ENCODE measurements around the gene PAM. TPM values are rescaled to one million over a fixed set of nuclear protein-coding genes. Genes with fewer than 3 reads are reported as not detected.
"Not testable (repeated sequence)": the region's sequence is repeated elsewhere in the genome, so short reads cannot be mapped to it uniquely, and the experiment has no call there.

Gene PAM
- total RNA-seq, 2 experiments from 2014 or later: 15.0 to 15.9 TPM

DNA sequence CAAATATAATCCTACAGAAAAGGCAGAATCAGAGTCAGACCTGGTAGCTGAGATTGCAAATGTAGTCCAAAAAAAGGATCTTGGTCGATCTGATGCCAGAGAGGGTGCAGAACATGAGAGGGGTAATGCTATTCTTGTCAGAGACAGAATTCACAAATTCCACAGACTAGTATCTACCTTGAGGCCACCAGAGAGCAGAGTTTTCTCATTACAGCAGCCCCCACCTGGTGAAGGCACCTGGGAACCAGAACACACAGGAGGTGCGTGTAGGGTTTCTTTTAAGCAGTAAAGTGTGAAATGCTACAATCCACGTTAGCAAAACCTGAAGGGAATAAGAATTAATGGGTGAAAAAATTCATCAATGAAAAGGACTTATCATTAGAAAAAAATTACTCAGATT is 219.1 kb downstream of the PAM start:
- ChIA-PET CTCF (no interaction called here), POLR2A (interaction anchor here (0.6 kb wide), 1 partner anchor 368 kb away, joined by 3 read pairs; no protein-coding TSS in a partner anchor)
- no peaks in the 10 kb centered on the region for H3K9me3 Mint-ChIP-seq
- H3K4me1 Mint-ChIP-seq: peaks cover 4% of the 10 kb centered on the region
- H3K4me3 Mint-ChIP-seq: no peak overlapping the region
- DNase-seq: no peak
- H3K27ac Mint-ChIP-seq: no peak overlapping the region
- H3K36me3 Mint-ChIP-seq (ENCODE audit: low read depth): peaks cover 3% of the 10 kb centered on the region
- H3K27me3 Mint-ChIP-seq: no peaks in the 10 kb centered on the region

GRCh38 chr5:102975045-102975444 is 219.9 kb downstream of the PAM start:
- CTCF ChIA-PET: no interaction called here

DNA sequence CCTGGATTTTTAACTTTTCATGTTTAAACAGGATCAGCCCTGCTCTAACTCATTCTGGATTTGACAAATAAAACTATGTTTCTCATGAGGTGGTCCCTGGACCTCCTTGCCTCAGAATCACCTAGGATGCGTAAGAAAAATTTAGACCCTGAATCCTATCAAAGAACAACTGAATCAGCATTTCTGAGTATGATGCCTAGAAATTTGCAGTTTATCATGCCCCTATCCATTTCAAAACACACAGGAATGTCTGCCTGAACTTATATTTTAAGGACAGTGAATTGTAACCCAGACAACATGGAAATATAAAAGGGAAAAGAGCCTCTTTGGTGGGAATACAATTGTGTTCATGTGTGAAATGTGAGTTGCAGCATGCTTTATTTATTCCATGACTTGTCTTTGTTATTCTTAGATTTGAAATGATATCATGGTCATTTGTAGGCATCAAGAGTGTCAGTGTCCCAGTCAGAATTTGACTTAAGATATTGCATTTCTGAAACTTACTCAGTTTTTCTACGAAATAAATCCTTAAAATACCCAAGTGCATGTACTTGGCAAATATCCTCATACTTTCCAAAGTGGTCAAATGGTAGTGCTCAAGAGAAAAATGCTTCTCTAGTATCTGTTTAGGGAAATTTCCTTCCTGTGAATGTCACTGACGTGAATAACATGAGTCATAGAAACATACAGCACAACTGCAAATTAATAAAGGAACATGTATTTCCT is 220.5 kb downstream of the PAM start:
- POLR2A ChIA-PET: no interaction called here
- CTCF ChIA-PET: no interaction called here
- Mint-ChIP-seq H3K27ac (no peak overlapping the region), H3K4me3 (no peak overlapping the region), H3K4me1 (peaks cover 4% of the 10 kb centered on the region), H3K9me3 (no peaks in the 10 kb centered on the region), H3K36me3 (ENCODE audit: low read depth) (peaks cover 3% of the 10 kb centered on the region), H3K27me3 (no peaks in the 10 kb centered on the region)
- DNase-seq: no peak

More at GRCh38 chr5:102975045-102975444, 219.9 kb downstream of the PAM start:
- H3K9me3 Mint-ChIP-seq: no peaks in the 10 kb centered on the region
- POLR2A ChIA-PET: no interaction called here
- H3K4me1 Mint-ChIP-seq: peaks cover 4% of the 10 kb centered on the region
- no peak for DNase-seq
- H3K4me3 Mint-ChIP-seq: no peak overlapping the region
- H3K27ac Mint-ChIP-seq: no peak overlapping the region
- peaks cover 3% of the 10 kb centered on the region for H3K36me3 Mint-ChIP-seq (ENCODE audit: low read depth)
- H3K27me3 Mint-ChIP-seq: no peaks in the 10 kb centered on the region

- Mint-ChIP-seq H3K36me3 (ENCODE audit: low read depth) (peaks cover 8% of the 10 kb centered on the region), H3K4me3 (no peak overlapping the region), H3K27me3 (no peaks in the 10 kb centered on the region), H3K9me3 (peaks cover 19% of the 10 kb centered on the region), H3K27ac (no peak overlapping the region), H3K4me1 (no peaks in the 10 kb centered on the region)
- POLR2A ChIA-PET: no interaction called here
- no peak for DNase-seq
- CTCF ChIA-PET: no interaction called here
These were observed 227.0 kb downstream of the PAM start for GRCh38 chr5:102981957-102982635.

DNA sequence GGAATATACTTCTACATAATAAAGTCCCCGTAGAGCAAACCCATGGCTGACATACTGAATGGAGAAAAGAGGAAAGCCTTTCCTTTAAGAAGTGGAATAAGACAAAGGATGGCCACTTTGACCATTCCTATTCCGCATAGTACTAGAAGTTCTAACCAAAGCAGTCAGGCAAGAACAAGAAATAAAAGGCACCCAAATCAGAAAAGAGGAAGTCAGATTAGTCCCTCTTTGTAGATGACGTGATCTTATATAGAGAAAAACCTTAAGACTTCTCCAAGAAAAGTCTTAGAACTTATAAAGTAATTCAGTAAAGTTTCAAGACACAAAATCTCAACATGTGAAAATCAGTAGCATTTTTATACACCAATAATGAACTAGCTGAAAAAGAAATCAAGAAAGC is 231.0 kb downstream of the PAM start:
- no peak for DNase-seq
- Mint-ChIP-seq H3K27me3 (no peaks in the 10 kb centered on the region), H3K36me3 (ENCODE audit: low read depth) (peaks cover 8% of the 10 kb centered on the region), H3K9me3 (peaks cover 19% of the 10 kb centered on the region), H3K27ac (no peak overlapping the region), H3K4me1 (no peaks in the 10 kb centered on the region), H3K4me3 (no peak overlapping the region)
- POLR2A ChIA-PET: no interaction called here
- CTCF ChIA-PET: no interaction called here

DNA sequence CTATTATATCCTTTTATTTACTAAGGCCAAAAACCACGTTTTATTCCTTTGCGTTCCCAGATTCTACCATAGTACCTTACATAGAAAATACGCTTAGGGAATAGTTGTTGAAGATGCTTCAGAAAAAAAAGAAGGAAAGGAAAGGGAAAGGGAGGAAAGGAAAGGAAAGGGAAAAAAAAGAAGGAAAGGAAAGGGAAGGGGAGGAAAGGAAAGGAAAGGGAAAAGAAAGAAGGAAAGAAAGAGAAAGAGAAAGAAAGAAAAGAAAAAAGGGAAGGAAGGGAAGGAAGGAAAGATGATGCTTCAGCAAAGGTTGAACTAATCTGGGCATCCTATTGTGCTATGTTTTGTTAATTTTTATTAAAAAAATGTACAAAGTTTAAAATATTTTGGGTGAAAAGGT is 233.4 kb downstream of the PAM start:
- peaks cover 8% of the 10 kb centered on the region for H3K9me3 Mint-ChIP-seq
- no peak overlapping the region for H3K4me3 Mint-ChIP-seq
- peaks cover 2% of the 10 kb centered on the region for H3K36me3 Mint-ChIP-seq (ENCODE audit: low read depth)
- no peaks in the 10 kb centered on the region for H3K4me1 Mint-ChIP-seq
- no peak overlapping the region for H3K27ac Mint-ChIP-seq
- ChIA-PET CTCF (no interaction called here), POLR2A (no interaction called here)
- H3K27me3 Mint-ChIP-seq: no peaks in the 10 kb centered on the region
- no peak for DNase-seq

DNA sequence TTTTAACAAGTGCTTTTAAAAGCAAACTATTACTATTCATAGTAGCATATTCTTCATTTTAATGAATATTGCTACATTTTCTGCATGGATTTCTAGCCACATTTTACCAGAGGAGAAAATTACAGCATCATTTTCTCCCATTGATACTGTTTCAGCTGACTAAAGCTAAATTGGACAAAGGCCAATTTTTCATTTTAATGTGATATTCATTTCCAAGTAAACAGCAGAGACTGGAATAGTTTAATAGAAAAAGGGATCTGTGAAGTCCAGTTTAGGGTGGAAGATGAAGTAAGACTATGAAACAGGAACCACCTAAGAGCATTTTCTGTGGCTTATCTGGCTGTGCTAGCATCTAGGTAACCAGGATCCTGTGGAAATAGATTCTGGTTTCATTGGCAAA is 236.7 kb downstream of the PAM start:
- DNase-seq: no peak
- H3K36me3 Mint-ChIP-seq (ENCODE audit: low read depth): peaks cover 6% of the 10 kb centered on the region
- ChIA-PET POLR2A (no interaction called here), CTCF (no interaction called here)
- no peak overlapping the region for H3K4me3 Mint-ChIP-seq
- no peaks in the 10 kb centered on the region for H3K27me3 Mint-ChIP-seq
- peaks cover 5% of the 10 kb centered on the region for H3K4me1 Mint-ChIP-seq
- no peak overlapping the region for H3K27ac Mint-ChIP-seq
- no peaks in the 10 kb centered on the region for H3K9me3 Mint-ChIP-seq

- ChIA-PET POLR2A (no interaction called here), CTCF (no interaction called here)
- Mint-ChIP-seq H3K27ac (no peak overlapping the region), H3K4me1 (peaks cover 5% of the 10 kb centered on the region), H3K4me3 (no peak overlapping the region), H3K9me3 (peaks cover 3% of the 10 kb centered on the region), H3K36me3 (ENCODE audit: low read depth) (peaks cover 6% of the 10 kb centered on the region), H3K27me3 (no peaks in the 10 kb centered on the region)
- no peak for DNase-seq
These were observed 241.0 kb downstream of the PAM start for GRCh38 chr5:102996011-102996575.

- DNase-seq: no peak
These were observed 243.1 kb downstream of the PAM start for GRCh38 chr5:102998224-102998623.

GRCh38 chr5:102999191-102999590 is 244.1 kb downstream of the PAM start:
- POLR2A ChIA-PET: no interaction called here
- peaks cover 3% of the 10 kb centered on the region for H3K9me3 Mint-ChIP-seq
- H3K36me3 Mint-ChIP-seq (ENCODE audit: low read depth): peaks cover 2% of the 10 kb centered on the region
- H3K4me1 Mint-ChIP-seq: peaks cover 5% of the 10 kb centered on the region
- no peak overlapping the region for H3K27ac Mint-ChIP-seq
- H3K27me3 Mint-ChIP-seq: no peaks in the 10 kb centered on the region
- no peak overlapping the region for H3K4me3 Mint-ChIP-seq
- no peak for DNase-seq
- CTCF ChIA-PET: no interaction called here

More at GRCh38 chr5:102998224-102998623, 243.1 kb downstream of the PAM start:
- H3K4me1 Mint-ChIP-seq: peaks cover 5% of the 10 kb centered on the region
- POLR2A ChIA-PET: no interaction called here
- H3K27ac Mint-ChIP-seq: no peak overlapping the region
- no peaks in the 10 kb centered on the region for H3K27me3 Mint-ChIP-seq
- peaks cover 3% of the 10 kb centered on the region for H3K9me3 Mint-ChIP-seq
- CTCF ChIA-PET: no interaction called here
- H3K4me3 Mint-ChIP-seq: no peak overlapping the region
- H3K36me3 Mint-ChIP-seq (ENCODE audit: low read depth): peaks cover 6% of the 10 kb centered on the region

- CTCF ChIA-PET, POLR2A ChIA-PET, H3K9me3 Mint-ChIP-seq: not testable (repeated sequence)
These were observed 244.5 kb downstream of the PAM start for GRCh38 chr5:102999621-103000020.

GRCh38 chr5:103000089-103000488 is 245.0 kb downstream of the PAM start:
- no peaks in the 10 kb centered on the region for H3K36me3 Mint-ChIP-seq (ENCODE audit: low read depth)
- no peak overlapping the region for H3K4me3 Mint-ChIP-seq
- peaks cover 5% of the 10 kb centered on the region for H3K4me1 Mint-ChIP-seq
- CTCF ChIA-PET: no interaction called here
- DNase-seq: no peak
- POLR2A ChIA-PET: no interaction called here
- H3K27me3 Mint-ChIP-seq: no peaks in the 10 kb centered on the region
- peaks cover 3% of the 10 kb centered on the region for H3K9me3 Mint-ChIP-seq
- no peak overlapping the region for H3K27ac Mint-ChIP-seq

More at GRCh38 chr5:102999621-103000020, 244.5 kb downstream of the PAM start:
- not testable (repeated sequence) for H3K4me3 Mint-ChIP-seq; H3K36me3 Mint-ChIP-seq (ENCODE audit: low read depth); H3K27me3 Mint-ChIP-seq; DNase-seq; H3K27ac Mint-ChIP-seq; H3K4me1 Mint-ChIP-seq

GRCh38 chr5:103003872-103004271 is 248.8 kb downstream of the PAM start:
- Mint-ChIP-seq H3K27ac (no peak overlapping the region), H3K27me3 (no peaks in the 10 kb centered on the region), H3K4me1 (no peaks in the 10 kb centered on the region), H3K9me3 (peaks cover 3% of the 10 kb centered on the region), H3K36me3 (ENCODE audit: low read depth) (peaks cover 3% of the 10 kb centered on the region), H3K4me3 (no peak overlapping the region)
- POLR2A ChIA-PET: no interaction called here
- DNase-seq: no peak
- CTCF ChIA-PET: interaction anchor here (0.8 to 0.9 kb wide), 2 partner anchors 20 to 33 kb away, joined by 3 read pairs; no protein-coding TSS in a partner anchor
